Measurements from ENCODE around the gene PRPSAP1.

DNA sequence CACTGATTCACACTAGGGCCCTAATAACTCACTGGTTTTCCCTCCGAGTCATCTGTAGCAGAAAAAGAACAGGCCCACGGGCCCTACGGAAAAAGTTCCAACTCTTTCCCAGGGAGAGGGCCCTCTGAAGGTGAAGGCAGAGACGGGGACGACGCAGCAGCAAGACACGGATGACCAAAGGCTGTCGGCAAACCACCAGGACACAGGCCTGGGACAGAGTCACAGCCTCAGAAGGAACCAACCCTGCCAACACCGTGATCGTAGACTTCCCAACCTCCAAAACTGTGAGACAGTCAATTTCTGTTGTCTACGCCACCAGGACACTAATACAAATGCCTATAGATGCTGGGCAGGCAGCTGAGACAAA, 25.5 kb upstream of the PRPSAP1 start:
- TF ChIP-seq, protein P1, sequence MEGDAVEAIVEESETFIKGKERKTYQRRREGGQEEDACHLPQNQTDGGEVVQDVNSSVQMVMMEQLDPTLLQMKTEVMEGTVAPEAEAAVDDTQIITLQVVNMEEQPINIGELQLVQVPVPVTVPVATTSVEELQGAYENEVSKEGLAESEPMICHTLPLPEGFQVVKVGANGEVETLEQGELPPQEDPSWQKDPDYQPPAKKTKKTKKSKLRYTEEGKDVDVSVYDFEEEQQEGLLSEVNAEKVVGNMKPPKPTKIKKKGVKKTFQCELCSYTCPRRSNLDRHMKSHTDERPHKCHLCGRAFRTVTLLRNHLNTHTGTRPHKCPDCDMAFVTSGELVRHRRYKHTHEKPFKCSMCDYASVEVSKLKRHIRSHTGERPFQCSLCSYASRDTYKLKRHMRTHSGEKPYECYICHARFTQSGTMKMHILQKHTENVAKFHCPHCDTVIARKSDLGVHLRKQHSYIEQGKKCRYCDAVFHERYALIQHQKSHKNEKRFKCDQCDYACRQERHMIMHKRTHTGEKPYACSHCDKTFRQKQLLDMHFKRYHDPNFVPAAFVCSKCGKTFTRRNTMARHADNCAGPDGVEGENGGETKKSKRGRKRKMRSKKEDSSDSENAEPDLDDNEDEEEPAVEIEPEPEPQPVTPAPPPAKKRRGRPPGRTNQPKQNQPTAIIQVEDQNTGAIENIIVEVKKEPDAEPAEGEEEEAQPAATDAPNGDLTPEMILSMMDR (IDR thresholded peaks at IDR 0.05) = no peak
- TF ChIP-seq POLR2A (IDR thresholded peaks at IDR 0.05) (no peak), POLR2AphosphoS5 (IDR thresholded peaks at IDR 0.05) (no peak)

Measured in upper lobe of left lung (tissue), 4 donors.